Progenitor cell of endocrine pancreas (in vitro differentiated cells): ENCODE results near the gene ANXA2. TPM values are rescaled to one million over a fixed set of nuclear protein-coding genes. Genes with fewer than 3 reads are reported as not detected.

Experiments
- DNase-seq: peaks from one replicate; pipeline ENCODE4 v3.0.0; 2021; ENCODE audit warnings: low spot score; ENCODE audit not compliant: unreplicated experiment
- H3K27ac Mint-ChIP-seq: 2 replicates; pipeline ENCODE4 v1.8.0; 2021; ENCODE audit warnings: mild to moderate bottlenecking, moderate library complexity, mixed read lengths
- H3K27me3 Mint-ChIP-seq: 2 replicates; pipeline ENCODE4 v1.8.0; 2021; ENCODE audit warnings: mixed read lengths
- H3K36me3 Mint-ChIP-seq: 2 replicates; pipeline ENCODE4 v1.8.0; 2022; ENCODE audit warnings: mixed read lengths; ENCODE audit not compliant: insufficient read depth
- H3K4me1 Mint-ChIP-seq: 2 replicates; pipeline ENCODE4 v1.8.0; 2021; ENCODE audit warnings: low read depth, mixed read lengths
- H3K4me3 Mint-ChIP-seq: 2 replicates; pipeline ENCODE4 v1.8.0; 2021; ENCODE audit warnings: low read depth, mild to moderate bottlenecking, moderate library complexity, mixed read lengths
- H3K9me3 Mint-ChIP-seq: 2 replicates; pipeline ENCODE4 v1.8.0; 2021; ENCODE audit warnings: low read depth, mixed read lengths
- total RNA-seq: library from RNA; stranded (reverse); gene quantifications from 2 replicates; pipeline ENCODE4 v1.2.1, GENCODE V29; 2021
- TF ChIP-seq, protein P1 (sequence below): fragments of 200-600 bp; sonication (generic); IDR thresholded peaks from one replicate; pipeline ENCODE4 v1.5.0; 2021; ENCODE audit warnings: antibody characterized with exemption, mild to moderate bottlenecking; ENCODE audit not compliant: unreplicated experiment

ANXA2 gene
- total RNA-seq, 1 donor from 2014 or later, result 311 TPM

DNA sequence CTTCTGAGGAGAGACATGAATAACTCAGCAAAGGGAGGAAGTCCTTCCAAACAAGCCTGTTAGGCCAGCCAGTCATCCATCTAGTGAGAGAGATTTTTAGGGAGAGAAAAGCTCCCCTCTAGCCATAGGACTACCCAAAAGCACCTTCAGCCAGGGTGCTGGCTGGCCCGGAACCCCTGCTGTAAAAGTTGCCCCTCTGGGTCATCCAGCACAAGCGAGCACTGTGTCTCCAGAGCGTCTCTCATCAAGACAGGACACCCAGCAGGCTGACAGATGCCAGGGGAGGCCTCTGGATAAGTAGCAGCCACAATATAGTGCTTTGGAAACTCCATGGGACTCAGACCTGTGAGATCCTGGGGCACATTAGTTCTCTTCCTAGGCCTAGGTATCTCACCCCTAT lies 24.5 kb downstream of the ANXA2 start:
- Mint-ChIP-seq H3K9me3 (no peaks in the 10 kb centered on the region), H3K36me3 (peaks cover 30% of the 10 kb centered on the region), H3K4me1 (peaks cover 44% of the 10 kb centered on the region), H3K27me3 (no peaks in the 10 kb centered on the region), H3K4me3 (no peak overlapping the region), H3K27ac (peak overlapping the region; percentile 95)
- TF ChIP-seq, protein P1, sequence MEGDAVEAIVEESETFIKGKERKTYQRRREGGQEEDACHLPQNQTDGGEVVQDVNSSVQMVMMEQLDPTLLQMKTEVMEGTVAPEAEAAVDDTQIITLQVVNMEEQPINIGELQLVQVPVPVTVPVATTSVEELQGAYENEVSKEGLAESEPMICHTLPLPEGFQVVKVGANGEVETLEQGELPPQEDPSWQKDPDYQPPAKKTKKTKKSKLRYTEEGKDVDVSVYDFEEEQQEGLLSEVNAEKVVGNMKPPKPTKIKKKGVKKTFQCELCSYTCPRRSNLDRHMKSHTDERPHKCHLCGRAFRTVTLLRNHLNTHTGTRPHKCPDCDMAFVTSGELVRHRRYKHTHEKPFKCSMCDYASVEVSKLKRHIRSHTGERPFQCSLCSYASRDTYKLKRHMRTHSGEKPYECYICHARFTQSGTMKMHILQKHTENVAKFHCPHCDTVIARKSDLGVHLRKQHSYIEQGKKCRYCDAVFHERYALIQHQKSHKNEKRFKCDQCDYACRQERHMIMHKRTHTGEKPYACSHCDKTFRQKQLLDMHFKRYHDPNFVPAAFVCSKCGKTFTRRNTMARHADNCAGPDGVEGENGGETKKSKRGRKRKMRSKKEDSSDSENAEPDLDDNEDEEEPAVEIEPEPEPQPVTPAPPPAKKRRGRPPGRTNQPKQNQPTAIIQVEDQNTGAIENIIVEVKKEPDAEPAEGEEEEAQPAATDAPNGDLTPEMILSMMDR, result no peak
- no peak for DNase-seq

DNA sequence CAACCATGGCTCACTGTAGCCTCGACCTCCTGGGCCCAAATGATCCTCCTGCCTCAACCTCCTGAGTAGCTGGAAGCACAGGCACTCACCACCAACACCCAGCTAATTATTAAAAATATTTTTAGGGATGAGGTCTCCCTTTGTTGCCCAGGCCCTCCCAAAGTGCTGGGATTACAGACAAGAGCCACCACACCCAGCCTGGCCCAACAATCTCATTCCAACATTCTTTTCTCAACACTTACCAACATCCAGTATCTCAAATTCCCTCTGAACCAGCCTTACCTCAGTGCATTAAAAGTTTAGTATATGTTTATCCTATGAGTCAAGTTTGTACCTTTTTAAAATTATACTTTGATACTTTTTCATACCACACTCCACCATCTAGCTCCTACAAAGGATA lies 25.0 kb downstream of the ANXA2 start:
- no peak overlapping the region for H3K27ac Mint-ChIP-seq
- H3K27me3 Mint-ChIP-seq, result no peaks in the 10 kb centered on the region
- no peak overlapping the region for H3K4me3 Mint-ChIP-seq
- peaks cover 28% of the 10 kb centered on the region for H3K36me3 Mint-ChIP-seq
- no peaks in the 10 kb centered on the region for H3K9me3 Mint-ChIP-seq
- peaks cover 44% of the 10 kb centered on the region for H3K4me1 Mint-ChIP-seq
- DNase-seq, result no peak
- TF ChIP-seq, protein P1, result no peak

DNA sequence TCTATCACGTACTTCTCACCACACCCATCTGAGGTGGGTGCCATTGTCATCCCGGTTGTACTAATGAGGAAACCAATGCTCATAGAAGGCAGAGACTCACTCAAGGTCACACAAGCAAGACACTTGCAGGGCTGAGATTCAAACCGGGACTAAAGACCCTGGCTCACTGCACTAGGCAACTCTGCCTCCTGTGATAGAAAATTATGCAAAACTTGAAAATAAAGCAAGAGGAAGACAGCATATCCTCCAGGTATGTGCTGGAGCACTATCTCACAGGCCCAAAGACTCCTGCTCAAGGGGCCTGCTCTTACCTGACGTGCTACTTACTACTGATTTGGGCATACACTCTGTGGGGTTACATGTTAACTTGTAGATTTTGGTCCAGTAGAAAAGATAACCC lies 25.6 kb downstream of the ANXA2 start:
- H3K9me3 Mint-ChIP-seq, result no peaks in the 10 kb centered on the region
- peak overlapping the region; percentile 52 for H3K27ac Mint-ChIP-seq
- H3K36me3 Mint-ChIP-seq, result peaks cover 28% of the 10 kb centered on the region
- H3K4me1 Mint-ChIP-seq, result peaks cover 43% of the 10 kb centered on the region
- no peak overlapping the region for H3K4me3 Mint-ChIP-seq
- no peak for DNase-seq
- H3K27me3 Mint-ChIP-seq, result no peaks in the 10 kb centered on the region
- TF ChIP-seq, protein P1, result no peak

DNA sequence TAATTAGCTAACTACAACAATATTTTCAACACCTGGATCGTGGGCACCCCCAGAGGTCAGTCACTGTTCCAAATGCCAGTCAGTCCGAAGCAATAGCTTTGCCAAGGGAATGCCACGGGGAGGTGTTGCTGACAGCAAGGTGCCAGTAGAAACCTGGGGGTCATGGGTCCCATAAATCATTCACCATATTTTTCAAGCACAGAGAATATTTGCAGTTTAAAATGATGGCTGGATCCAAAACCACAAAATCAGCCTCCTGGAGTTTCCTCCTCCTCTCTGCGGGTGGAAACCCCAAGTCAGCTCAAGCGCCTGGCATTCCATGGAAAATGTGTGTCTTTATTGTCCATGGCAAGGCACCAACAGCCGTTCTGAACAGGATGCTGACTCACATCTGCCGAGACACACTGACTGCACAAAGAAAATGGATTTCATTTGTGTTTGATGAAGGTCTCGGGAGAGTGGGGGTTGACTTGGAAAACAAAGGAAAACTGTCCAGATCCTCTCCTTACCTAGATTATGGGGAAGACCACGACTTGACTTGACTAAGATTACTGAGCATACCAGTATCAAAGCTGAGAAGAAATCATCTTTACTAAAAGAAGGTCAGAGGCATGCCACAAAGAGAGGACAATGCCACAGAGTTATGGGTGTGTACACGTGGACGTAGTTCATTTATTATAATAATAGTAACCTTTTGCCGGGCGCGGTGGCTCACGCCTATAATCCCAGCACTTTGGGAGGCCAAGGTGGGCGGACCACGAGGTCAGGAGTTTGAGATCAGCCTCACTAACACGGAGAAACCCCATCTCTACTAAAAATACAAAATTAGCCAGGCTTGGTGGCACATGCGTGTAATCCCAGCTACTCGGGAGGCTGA lies 26.4 kb downstream of the ANXA2 start:
- Mint-ChIP-seq H3K4me3 (no peak overlapping the region), H3K27me3 (no peaks in the 10 kb centered on the region), H3K9me3 (no peaks in the 10 kb centered on the region), H3K4me1 (peaks cover 41% of the 10 kb centered on the region), H3K36me3 (peaks cover 26% of the 10 kb centered on the region), H3K27ac (peak overlapping the region; percentile 37)
- no peak for DNase-seq
- TF ChIP-seq, protein P1, result no peak

DNA sequence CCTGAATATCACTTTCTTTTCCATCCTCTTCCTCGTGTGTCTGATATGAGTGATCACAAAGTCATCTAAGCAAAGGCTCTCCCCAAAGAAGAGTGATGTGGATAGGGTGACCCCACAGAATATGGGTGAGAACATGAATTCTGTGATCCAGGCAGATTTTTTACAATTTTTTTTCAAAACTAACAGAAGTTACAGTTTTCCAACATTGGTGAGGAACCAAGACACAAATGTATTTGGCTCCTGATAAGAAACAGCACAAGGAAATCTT lies 27.0 kb downstream of the ANXA2 start:
- peaks cover 26% of the 10 kb centered on the region for H3K36me3 Mint-ChIP-seq
- H3K27ac Mint-ChIP-seq, result peak overlapping the region; percentile 77
- H3K27me3 Mint-ChIP-seq, result no peaks in the 10 kb centered on the region
- no peaks in the 10 kb centered on the region for H3K9me3 Mint-ChIP-seq
- DNase-seq, result no peak
- H3K4me3 Mint-ChIP-seq, result no peak overlapping the region
- peaks cover 35% of the 10 kb centered on the region for H3K4me1 Mint-ChIP-seq
- TF ChIP-seq, protein P1, result no peak
